ENCODE results near the gene TMEM54.

Gene TMEM54

DNA sequence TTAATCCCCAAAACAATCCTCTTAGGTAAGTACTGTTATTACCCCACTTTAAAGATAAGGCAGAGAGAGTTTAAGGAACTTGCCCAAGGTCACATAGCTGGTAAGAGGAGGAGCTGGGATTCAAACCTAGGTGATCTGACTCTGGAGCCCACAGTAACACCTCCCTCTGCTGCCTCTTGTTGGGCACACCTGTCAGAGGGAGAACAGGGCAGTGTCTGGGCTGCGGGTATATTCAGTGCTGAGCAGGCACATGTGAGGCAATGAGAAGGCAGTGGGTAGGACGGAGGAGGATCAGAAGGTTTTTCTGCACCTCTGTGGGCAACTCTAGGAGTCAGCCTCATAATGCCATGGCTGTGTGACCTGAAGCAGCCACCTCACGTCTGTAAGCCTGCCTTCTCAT is 13.1 kb downstream of the TMEM54 start:
- TF ChIP-seq, protein P1, sequence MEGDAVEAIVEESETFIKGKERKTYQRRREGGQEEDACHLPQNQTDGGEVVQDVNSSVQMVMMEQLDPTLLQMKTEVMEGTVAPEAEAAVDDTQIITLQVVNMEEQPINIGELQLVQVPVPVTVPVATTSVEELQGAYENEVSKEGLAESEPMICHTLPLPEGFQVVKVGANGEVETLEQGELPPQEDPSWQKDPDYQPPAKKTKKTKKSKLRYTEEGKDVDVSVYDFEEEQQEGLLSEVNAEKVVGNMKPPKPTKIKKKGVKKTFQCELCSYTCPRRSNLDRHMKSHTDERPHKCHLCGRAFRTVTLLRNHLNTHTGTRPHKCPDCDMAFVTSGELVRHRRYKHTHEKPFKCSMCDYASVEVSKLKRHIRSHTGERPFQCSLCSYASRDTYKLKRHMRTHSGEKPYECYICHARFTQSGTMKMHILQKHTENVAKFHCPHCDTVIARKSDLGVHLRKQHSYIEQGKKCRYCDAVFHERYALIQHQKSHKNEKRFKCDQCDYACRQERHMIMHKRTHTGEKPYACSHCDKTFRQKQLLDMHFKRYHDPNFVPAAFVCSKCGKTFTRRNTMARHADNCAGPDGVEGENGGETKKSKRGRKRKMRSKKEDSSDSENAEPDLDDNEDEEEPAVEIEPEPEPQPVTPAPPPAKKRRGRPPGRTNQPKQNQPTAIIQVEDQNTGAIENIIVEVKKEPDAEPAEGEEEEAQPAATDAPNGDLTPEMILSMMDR (IDR thresholded peaks at IDR 0.05; ENCODE audit: low read length) = no peak
- TF ChIP-seq EZH2 (optimal IDR thresholded peaks at IDR 0.05; ENCODE audit: low read depth, low read length) (no peak), EZH2phosphoT487 (IDR thresholded peaks at IDR 0.05; ENCODE audit: low read length) (no peak)
- no peak overlapping the region for H3K9ac ChIP-seq (ENCODE audit: low read length)
- H2AFZ ChIP-seq (ENCODE audit: low read length) = no peak overlapping the region
- H3K27ac ChIP-seq (ENCODE audit: low read length) = no peak overlapping the region
- H3K9me3 ChIP-seq (replicated peaks; ENCODE audit: insufficient read depth, low read length) = no peaks in the 10 kb centered on the region
- no peaks in the 10 kb centered on the region for H3K4me1 ChIP-seq (ENCODE audit: low read length)
- no peak overlapping the region for H3K4me3 ChIP-seq (ENCODE audit: low read length)
- no peak overlapping the region for H3K4me2 ChIP-seq (ENCODE audit: low read depth, low read length)
- no peaks in the 10 kb centered on the region for H3F3A ChIP-seq (ENCODE audit: insufficient read depth, low read length)
- H3K9me2 ChIP-seq (replicated peaks; ENCODE audit: insufficient read depth, low read length) = no peaks in the 10 kb centered on the region
- H3K36me3 ChIP-seq (replicated peaks; ENCODE audit: insufficient read depth, low read length) = no peaks in the 10 kb centered on the region
- H3K79me2 ChIP-seq (ENCODE audit: low read length) = no peaks in the 10 kb centered on the region
- DNase-seq = no peak
- H4K20me1 ChIP-seq (ENCODE audit: insufficient read depth, low read length) = no peaks in the 10 kb centered on the region
- peaks cover 87% of the 10 kb centered on the region for H3K27me3 ChIP-seq (replicated peaks; ENCODE audit: insufficient read depth, low read length)

DNA sequence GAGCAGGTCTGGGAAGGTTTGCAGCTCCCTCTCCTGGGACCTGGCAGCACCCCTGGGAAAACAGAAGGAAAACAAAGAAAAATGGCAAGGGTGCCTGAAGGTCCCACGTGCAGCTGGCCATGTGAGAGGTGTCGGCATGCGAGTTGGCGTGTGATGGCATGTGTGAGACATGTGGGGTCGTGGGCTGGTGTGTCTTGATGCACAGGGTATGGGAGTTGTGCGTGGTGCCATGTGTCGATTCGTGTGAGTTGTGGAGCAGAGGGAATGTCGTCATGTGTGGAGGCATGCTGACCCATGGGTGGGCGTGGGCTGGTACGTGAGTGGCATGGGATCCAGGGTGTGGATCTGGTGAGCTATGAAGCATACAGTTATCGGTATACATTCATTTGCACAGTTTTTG is 13.6 kb downstream of the TMEM54 start:
- H3K9me2 ChIP-seq (replicated peaks; ENCODE audit: insufficient read depth, low read length) = no peaks in the 10 kb centered on the region
- H3K79me2 ChIP-seq (ENCODE audit: low read length) = no peaks in the 10 kb centered on the region
- H3K27me3 ChIP-seq (replicated peaks; ENCODE audit: insufficient read depth, low read length) = peaks cover 85% of the 10 kb centered on the region
- no peak overlapping the region for H3K27ac ChIP-seq (ENCODE audit: low read length)
- no peak overlapping the region for H3K9ac ChIP-seq (ENCODE audit: low read length)
- H3F3A ChIP-seq (ENCODE audit: insufficient read depth, low read length) = no peaks in the 10 kb centered on the region
- H4K20me1 ChIP-seq (ENCODE audit: insufficient read depth, low read length) = no peaks in the 10 kb centered on the region
- no peak overlapping the region for H2AFZ ChIP-seq (ENCODE audit: low read length)
- no peaks in the 10 kb centered on the region for H3K4me1 ChIP-seq (ENCODE audit: low read length)
- no peaks in the 10 kb centered on the region for H3K9me3 ChIP-seq (replicated peaks; ENCODE audit: insufficient read depth, low read length)
- no peak overlapping the region for H3K4me3 ChIP-seq (ENCODE audit: low read length)
- H3K4me2 ChIP-seq (ENCODE audit: low read depth, low read length) = no peak overlapping the region
- TF ChIP-seq, protein P1 (IDR thresholded peaks at IDR 0.05; ENCODE audit: low read length) = no peak
- TF ChIP-seq EZH2phosphoT487 (IDR thresholded peaks at IDR 0.05; ENCODE audit: low read length) (no peak), EZH2 (optimal IDR thresholded peaks at IDR 0.05; ENCODE audit: low read depth, low read length) (no peak)
- H3K36me3 ChIP-seq (replicated peaks; ENCODE audit: insufficient read depth, low read length) = no peaks in the 10 kb centered on the region
- no peak for DNase-seq

DNA sequence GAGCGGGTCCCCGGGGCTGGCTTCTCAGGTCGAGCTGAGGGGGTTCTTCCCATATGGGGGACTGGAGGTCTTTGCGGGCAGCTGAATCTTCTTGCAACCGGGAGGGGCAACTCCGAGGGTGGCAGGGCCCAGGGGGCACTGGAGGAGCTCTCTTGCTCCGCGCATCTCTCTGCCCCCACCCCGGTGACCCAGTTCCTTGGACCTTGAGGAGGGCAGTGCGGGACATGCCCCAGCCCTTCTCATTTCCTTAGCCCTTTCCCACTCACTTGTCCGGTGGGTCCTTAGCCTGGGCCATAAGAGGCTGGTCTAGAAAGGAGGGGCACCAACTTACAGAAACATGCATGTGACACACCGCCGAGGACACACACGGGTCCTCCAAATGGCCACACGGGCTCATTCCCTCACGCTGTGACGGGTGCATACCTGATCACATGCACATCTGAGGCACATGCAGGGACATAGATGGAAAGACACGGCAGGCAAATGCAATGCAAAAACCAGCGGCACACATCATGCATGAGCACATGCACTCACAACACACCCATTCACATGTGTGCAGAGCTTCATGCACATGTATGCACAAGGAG is 14.3 kb downstream of the TMEM54 start:
- H3K27me3 ChIP-seq (replicated peaks; ENCODE audit: insufficient read depth, low read length) = peaks cover 78% of the 10 kb centered on the region
- H3K4me2 ChIP-seq (ENCODE audit: low read depth, low read length) = no peak overlapping the region

More for the DNA sequence above, 14.3 kb downstream of the TMEM54 start:
- no peaks in the 10 kb centered on the region for H3F3A ChIP-seq (ENCODE audit: insufficient read depth, low read length)
- no peaks in the 10 kb centered on the region for H3K36me3 ChIP-seq (replicated peaks; ENCODE audit: insufficient read depth, low read length)
- DNase-seq = no peak
- no peaks in the 10 kb centered on the region for H3K9me2 ChIP-seq (replicated peaks; ENCODE audit: insufficient read depth, low read length)
- no peaks in the 10 kb centered on the region for H3K79me2 ChIP-seq (ENCODE audit: low read length)
- no peak overlapping the region for H2AFZ ChIP-seq (ENCODE audit: low read length)
- H3K27ac ChIP-seq (ENCODE audit: low read length) = no peak overlapping the region
- no peak overlapping the region for H3K9ac ChIP-seq (ENCODE audit: low read length)
- H3K4me1 ChIP-seq (ENCODE audit: low read length) = no peaks in the 10 kb centered on the region
- no peaks in the 10 kb centered on the region for H3K9me3 ChIP-seq (replicated peaks; ENCODE audit: insufficient read depth, low read length)
- H3K4me3 ChIP-seq (ENCODE audit: low read length) = no peak overlapping the region
- TF ChIP-seq EZH2 (optimal IDR thresholded peaks at IDR 0.05; ENCODE audit: low read depth, low read length) = no peak
- no peak for TF ChIP-seq EZH2phosphoT487 (IDR thresholded peaks at IDR 0.05; ENCODE audit: low read length)
- TF ChIP-seq, protein P1 (IDR thresholded peaks at IDR 0.05; ENCODE audit: low read length) = no peak
- no peaks in the 10 kb centered on the region for H4K20me1 ChIP-seq (ENCODE audit: insufficient read depth, low read length)

Data from MM.1S (cell line).